Lung microvascular endothelial cell (primary cell): ENCODE data around the gene CIB1. TPM values are rescaled to one million over a fixed set of nuclear protein-coding genes. Genes with fewer than 3 reads are reported as not detected.

Experiments used
- DNase-seq, 2 donors: peaks; one replicate each; pipeline versions ENCODE4 v3.0.0 to v3.0.0-alpha.2; 2010; ENCODE audit warnings: low read depth in 2 of 2
- total RNA-seq: library from RNA; depleted of rRNA; stranded (reverse); fragments of >200 nt; gene quantifications from 2 replicates; pipeline ENCODE4 v1.2.1, GENCODE V29; 2014

Gene CIB1
- total RNA-seq, 1 donor from 2014 or later, result 31.2 TPM

GRCh38 chr15:90219421-90220141 lies 14.2 kb downstream of the CIB1 start:
- DNase-seq, result peak; percentile 35 to 51

GRCh38 chr15:90217671-90218394 lies 15.9 kb downstream of the CIB1 start:
- no peak for DNase-seq

GRCh38 chr15:90214553-90215196 lies 19.1 kb downstream of the CIB1 start:
- DNase-seq, result peak in 1 of 2 donors; percentile 30

DNA sequence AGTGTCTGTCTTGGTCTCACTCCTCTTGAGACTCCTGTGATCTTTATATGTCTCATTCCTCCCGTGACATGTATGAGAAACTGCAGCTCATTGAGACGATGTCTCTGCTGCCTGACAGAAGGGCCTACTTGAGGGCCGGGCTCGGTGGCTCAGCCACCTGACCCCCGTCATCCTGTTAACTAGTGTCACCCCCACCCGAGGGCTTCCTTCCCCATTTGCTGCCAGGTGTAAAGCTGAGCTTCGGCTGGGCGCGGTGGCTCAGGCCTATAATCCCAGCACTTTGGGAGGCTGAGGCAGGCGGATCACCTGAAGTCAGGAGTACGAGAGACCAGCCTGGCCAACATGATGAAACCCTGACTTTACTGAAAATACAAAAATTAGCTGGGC lies 19.9 kb downstream of the CIB1 start:
- no peak for DNase-seq

DNA sequence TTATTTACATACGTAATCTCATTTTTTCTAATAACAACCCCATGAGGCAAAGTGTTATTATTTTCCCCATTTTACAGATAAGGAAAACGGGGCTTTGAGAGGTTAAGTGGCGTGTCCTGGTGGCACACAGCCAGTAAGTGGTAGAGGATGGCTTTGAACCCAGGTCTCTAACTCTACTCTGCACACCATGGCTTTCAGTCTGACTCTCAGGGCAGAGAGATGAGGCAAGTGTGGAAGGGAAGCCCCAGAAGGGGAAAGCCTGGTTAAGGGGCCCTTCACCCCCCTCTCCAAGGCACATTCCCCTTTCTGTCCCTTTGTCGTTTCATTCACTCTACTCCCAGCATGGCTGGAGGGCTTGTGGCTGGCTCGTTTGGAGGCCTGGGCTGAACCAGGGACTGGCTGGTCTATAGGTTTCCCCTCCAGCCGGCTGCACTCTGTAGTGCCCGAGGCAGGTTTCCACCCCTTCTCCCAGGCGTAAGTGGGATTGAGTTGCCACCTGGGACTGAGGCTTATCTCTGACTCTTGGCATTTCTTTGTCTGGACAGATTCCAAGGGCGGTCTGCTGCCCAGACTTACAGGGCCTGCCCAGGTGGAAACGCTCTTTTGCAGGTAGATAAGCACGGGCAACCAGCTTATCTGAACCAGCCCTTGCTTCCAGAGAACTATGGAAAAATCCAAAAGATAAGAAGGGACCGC lies 20.5 kb downstream of the CIB1 start:
- no peak for DNase-seq

GRCh38 chr15:90212221-90213098 lies 21.3 kb downstream of the CIB1 start:
- peak in 1 of 2 donors; percentile 31 for DNase-seq

- peak in 1 of 2 donors; percentile 77 for DNase-seq
Observed at GRCh38 chr15:90211440-90212143, 22.1 kb downstream of the CIB1 start.

DNA sequence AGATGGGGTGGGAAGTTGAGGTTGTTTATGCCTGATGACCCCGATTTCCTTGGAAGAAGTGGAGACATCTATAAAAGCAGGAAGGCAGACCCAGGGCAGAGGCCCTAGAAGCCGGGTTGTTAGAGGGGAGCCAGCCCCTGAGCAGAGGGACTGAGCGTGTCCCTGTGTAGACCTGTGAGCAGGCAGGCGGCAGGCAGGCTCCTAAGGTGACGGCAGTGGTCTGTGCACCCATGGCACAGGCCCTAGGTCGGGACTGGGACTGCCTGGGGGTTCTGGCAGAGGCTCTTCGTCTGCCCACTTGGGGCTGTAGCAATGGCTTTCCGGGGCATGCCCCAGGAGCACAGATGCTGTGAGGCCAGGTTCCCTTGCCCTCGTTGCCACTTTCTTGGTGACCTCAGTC lies 22.7 kb downstream of the CIB1 start:
- no peak for DNase-seq

GRCh38 chr15:90210593-90210992 lies 23.1 kb downstream of the CIB1 start:
- DNase-seq, result no peak

DNA sequence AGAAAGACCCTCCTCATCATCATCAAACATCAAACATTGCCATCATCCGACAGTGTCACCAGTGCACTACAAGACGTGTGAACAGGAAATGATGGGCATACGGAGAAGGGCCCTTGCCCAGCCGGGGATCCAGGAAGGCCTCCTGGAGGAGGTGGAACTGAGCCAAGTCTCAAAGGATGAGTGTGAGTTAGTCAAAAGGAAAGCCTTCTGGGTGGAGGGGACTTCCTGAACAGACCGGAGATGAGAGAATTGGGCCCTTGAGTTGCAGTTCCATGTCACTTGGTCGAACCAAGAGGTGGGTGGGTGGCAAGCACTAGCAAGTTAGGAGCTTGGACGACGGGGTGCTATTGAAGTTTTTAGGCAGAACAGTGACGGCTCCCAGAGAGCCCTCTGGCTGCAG lies 24.1 kb downstream of the CIB1 start:
- peak in 1 of 2 donors; percentile 34 for DNase-seq

GRCh38 chr15:90208356-90208755 lies 25.4 kb downstream of the CIB1 start:
- no peak for DNase-seq

DNA sequence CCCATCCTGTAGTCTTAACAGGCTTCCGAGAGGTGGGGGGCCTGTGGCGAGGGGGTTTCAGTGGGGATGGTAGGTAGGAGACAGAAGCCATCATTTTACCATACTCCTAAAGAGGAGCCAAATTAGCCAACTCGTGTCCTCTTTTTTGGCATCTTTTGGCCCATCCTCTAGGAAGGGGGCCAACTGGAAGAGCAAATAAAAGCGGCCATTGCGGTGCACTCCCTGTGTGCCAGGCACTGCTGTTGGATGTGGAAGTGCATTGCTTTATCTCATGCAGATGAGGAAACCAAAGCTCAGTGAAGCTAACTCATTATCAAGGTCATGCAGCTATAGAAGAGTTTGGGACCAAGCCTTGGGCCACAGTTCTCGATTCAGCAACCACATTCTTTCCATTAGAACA lies 26.5 kb downstream of the CIB1 start:
- no peak for DNase-seq

- no peak for DNase-seq
Observed at GRCh38 chr15:90205886-90206285, 27.9 kb downstream of the CIB1 start.

DNA sequence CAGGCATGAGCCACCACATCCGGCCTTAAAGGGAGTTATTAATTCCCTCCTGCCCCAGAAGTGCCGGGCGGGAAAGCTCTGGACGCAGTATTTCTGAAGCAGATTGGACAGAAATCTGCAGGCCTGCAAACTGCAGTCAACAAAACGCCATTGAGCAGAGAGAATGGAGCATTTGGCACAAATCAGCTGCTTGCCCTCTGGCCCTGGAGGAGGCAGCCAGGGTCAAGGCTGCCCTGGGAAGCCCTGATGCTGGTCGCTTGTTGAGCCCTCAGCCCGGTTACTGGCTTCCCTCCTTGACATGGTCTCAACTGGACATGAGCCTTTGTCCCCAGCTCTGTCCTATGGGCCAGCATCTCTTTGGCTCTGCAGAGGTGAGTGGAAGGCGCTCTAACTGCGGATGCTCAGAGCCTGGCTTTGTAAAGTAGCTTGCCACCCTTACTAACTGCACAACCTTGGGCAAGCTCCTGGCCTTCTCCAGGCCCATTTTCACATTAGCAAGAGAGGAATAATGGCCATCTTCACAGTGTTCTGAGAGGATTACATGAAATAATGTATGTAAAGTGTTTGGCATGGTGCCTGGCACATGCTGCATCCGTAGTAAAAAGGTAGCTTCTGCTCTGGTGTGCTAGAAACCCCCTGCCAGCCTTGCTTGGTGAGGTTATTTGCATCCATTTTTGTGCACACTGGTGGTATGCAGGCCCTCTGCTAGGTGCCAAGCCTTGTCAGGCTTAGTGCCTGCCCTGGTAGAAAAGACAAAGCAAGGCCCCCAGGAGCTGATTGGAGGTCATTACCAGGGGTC lies 28.5 kb downstream of the CIB1 start:
- no peak for DNase-seq

DNA sequence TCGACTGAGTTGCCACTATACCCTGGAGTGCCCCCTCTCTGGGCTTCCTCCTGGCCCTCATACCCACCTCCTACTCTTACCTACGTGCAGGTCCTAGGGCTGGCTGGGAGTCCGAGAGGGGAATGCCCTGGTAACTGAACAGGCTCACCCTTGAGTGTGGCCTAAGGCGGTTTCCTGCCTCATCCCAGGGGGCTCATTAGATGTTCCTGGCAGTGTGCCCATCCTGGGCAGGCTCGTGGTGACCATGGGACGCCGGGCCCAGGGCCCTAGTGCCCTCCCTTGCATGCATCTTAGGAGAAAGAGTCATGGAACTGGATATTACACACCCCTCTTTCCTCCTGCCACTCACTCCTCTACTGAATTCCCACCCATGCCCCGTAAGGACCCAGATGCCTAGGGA lies 29.8 kb downstream of the CIB1 start:
- peak in 1 of 2 donors; percentile 54 for DNase-seq

GRCh38 chr15:90203473-90203872 lies 30.3 kb downstream of the CIB1 start:
- no peak for DNase-seq

GRCh38 chr15:90202929-90203328 lies 30.8 kb downstream of the CIB1 start:
- no peak for DNase-seq

GRCh38 chr15:90201944-90202375 lies 31.8 kb downstream of the CIB1 start:
- no peak for DNase-seq
